Measurements from ENCODE around the gene HOXB3.

HOXB3 gene

DNA sequence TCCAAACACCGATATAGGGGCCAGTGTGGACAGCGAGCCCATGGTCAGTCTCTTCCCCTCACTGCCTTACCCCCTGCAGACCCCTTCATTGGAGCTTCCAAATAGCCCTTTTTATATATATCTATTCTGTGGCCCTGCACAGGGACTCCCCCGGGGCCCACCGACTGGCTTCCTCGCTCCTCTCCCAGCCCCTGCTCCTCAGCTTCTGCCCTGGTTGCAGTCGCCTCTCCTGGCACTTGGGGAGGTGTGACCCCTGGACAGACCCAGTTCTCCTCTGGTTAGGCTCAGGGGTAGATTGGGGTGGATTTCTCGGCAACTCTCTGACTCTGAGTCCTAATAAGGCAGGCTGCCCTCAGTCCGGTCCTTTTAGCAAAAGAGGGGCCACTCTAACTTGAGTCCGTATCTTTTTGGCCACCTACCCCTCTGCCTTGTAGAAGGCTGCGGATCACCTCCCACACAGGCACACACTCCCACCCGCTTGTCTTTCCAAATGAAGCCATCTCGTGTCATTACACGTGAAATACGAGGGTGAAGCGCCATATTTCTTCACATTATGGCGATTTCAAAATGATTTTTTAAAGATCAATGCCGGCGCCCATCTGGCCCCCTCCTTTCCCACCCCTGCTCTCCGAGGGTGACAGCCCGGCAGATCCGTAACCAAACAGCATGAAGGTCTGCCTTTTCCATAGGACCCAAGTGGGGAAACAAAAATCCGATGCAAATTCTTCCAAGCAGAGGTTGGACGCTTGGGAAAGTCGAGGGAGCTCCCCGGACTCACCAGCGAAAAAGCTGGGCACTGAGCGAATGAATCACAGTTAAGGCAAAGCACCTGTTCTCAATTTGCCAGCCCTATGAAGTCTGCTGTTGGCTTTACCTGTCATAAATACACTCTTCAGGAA lies 37.8 kb upstream of the HOXB3 start:
- ATAC-seq (ENCODE audit: low read depth) (no peak), DNase-seq (ENCODE audit: low spot score) (no peak)
- H3K27ac ChIP-seq (ENCODE audit: poor library complexity, severe bottlenecking) = no peak overlapping the region
- H3K27me3 ChIP-seq (ENCODE audit: insufficient read depth, poor library complexity, severe bottlenecking) = peaks cover 54% of the 10 kb centered on the region
- no peak overlapping the region for H3K4me3 ChIP-seq (ENCODE audit: severe bottlenecking)
- TF ChIP-seq, protein P1, sequence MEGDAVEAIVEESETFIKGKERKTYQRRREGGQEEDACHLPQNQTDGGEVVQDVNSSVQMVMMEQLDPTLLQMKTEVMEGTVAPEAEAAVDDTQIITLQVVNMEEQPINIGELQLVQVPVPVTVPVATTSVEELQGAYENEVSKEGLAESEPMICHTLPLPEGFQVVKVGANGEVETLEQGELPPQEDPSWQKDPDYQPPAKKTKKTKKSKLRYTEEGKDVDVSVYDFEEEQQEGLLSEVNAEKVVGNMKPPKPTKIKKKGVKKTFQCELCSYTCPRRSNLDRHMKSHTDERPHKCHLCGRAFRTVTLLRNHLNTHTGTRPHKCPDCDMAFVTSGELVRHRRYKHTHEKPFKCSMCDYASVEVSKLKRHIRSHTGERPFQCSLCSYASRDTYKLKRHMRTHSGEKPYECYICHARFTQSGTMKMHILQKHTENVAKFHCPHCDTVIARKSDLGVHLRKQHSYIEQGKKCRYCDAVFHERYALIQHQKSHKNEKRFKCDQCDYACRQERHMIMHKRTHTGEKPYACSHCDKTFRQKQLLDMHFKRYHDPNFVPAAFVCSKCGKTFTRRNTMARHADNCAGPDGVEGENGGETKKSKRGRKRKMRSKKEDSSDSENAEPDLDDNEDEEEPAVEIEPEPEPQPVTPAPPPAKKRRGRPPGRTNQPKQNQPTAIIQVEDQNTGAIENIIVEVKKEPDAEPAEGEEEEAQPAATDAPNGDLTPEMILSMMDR (IDR thresholded peaks at IDR 0.05; ENCODE audit: poor library complexity, severe bottlenecking) = no peak
- no peaks in the 10 kb centered on the region for H3K9me3 ChIP-seq (ENCODE audit: severe bottlenecking)
- no peaks in the 10 kb centered on the region for H3K4me1 ChIP-seq (ENCODE audit: insufficient read depth, poor library complexity, severe bottlenecking)
- no peaks in the 10 kb centered on the region for H3K36me3 ChIP-seq (ENCODE audit: low read depth)

DNA sequence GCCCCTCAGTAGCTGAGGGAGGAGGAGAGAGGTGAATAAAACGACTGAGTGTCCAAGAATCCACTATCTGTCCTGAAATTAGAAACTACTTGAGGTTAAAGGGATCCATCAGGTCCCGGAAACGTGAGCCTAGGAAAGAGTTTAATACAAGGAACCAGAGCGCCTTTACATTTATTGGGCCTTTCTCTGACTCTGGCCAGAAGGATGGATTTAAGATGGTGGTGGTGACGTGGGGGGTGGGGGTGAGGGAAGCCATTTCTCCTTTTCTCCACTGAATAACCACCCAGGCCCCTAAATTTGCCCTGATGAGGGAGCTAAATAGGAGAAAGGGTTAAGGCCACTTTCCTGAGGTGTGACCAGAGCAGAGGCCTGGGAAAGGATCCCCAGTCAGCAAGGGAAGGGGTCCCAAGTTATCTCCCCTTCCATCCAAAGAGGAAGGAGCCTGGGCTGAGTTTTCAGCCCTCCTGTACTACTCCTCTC lies 37.1 kb upstream of the HOXB3 start:
- DNase-seq (ENCODE audit: low spot score) (no peak), ATAC-seq (ENCODE audit: low read depth) (no peak)
- Histone ChIP-seq H3K9me3 (ENCODE audit: severe bottlenecking) (no peaks in the 10 kb centered on the region), H3K4me1 (ENCODE audit: insufficient read depth, poor library complexity, severe bottlenecking) (no peaks in the 10 kb centered on the region), H3K36me3 (ENCODE audit: low read depth) (no peaks in the 10 kb centered on the region), H3K27me3 (ENCODE audit: insufficient read depth, poor library complexity, severe bottlenecking) (peaks cover 61% of the 10 kb centered on the region), H3K27ac (ENCODE audit: poor library complexity, severe bottlenecking) (no peak overlapping the region), H3K4me3 (ENCODE audit: severe bottlenecking) (no peak overlapping the region)
- TF ChIP-seq, protein P1 (IDR thresholded peaks at IDR 0.05; ENCODE audit: poor library complexity, severe bottlenecking) = no peak

DNA sequence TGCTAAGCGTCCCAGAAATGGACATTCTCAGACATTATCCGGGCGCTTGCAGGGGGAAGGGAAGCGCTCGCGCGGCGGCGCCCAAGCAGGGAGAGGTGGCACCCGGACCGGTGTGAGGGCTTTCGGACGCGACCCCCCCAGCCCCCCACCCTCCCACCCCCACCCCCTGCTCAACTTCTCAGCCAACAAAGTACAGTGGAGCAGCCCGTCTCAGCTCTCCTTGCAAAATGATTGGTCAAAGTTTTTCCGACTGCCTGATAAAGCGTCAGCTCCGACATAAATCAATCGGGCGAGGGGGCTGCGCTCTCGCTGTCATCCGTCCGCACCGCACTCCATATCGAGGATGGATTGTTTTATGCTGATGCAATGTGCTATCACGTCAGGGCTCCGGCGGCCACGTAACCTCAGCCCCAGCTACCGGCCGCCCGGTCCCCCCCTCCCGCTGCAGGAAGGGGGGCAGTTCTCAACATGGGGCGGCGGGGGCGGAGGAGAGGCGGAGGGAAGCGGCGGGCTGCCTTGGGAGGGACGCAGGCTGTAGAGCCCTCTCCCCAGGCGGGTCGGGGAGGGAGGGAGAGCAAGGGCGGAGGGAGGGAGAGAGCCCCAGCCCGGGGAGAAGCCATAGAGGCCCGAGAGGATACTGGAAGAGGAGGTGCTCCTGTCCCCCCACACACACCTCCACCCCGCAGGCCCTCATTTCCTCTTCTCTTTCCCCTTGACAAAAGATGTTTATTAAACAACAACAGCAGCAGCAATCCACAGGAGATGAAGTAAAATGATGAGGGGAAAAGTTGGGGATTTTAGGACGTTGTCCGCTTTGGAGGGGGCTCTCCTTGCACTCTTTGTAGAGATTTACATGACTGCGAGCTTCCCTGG lies 36.4 kb upstream of the HOXB3 start, which contains the start of gene HOXB9:
Gene HOXB9 (minus strand): TSS at position 114 of the 873 bp plus-strand sequence. CDS start 89 bp downstream, at position 25.
- no peaks in the 10 kb centered on the region for H3K36me3 ChIP-seq (ENCODE audit: low read depth)
- peaks cover 62% of the 10 kb centered on the region for H3K27me3 ChIP-seq (ENCODE audit: insufficient read depth, poor library complexity, severe bottlenecking)
- no peaks in the 10 kb centered on the region for H3K9me3 ChIP-seq (ENCODE audit: severe bottlenecking)
- H3K4me1 ChIP-seq (ENCODE audit: insufficient read depth, poor library complexity, severe bottlenecking) = no peaks in the 10 kb centered on the region
- ATAC-seq (ENCODE audit: low read depth) (peak; percentile 51), DNase-seq (ENCODE audit: low spot score) (no peak)
- peak within 1 kb of the TSS; percentile 57 for H3K4me3 ChIP-seq (ENCODE audit: severe bottlenecking)
- H3K27ac ChIP-seq (ENCODE audit: poor library complexity, severe bottlenecking) = peak within 1 kb of the TSS; percentile 33
- TF ChIP-seq, protein P1 (IDR thresholded peaks at IDR 0.05; ENCODE audit: poor library complexity, severe bottlenecking) = no peak

DNA sequence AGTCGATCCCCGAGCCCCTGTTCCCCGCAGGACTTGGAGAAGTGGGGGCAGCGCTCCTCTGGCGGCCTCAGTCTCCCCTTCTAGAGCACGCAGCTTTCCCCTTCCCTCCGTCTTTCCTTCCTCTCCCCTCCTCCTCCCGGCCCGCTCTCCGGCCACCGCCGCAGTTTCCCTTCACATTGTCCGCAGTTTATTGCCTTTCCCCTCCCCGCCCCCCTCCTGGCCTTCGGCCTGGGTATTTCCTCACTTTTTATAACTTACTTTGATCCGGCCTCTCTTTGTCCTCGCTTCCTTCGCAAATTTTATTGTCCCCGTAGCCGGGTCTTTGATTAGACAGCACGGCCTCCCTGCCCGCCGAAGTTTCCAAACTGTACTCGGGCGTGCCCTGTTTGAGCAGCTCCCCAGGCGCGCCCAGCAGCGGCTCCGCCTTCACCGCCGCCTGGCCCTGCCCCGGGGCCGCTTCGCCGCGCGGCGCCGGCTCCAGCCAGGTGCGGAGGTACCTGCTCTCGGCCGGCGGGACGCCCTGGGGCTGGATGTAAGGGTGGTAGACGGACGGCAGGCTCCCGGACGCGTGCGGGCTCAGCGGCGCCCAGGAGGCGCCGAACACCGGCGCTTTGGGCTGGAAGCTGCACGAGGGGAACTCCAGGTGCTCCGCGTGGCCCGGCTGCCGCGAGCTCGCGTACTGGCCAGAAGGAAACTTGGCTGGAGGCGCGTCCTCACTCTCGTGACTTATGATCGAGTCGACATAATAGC lies 35.6 kb upstream of the HOXB3 start:
- peak; percentile 83 for ATAC-seq (ENCODE audit: low read depth)
- H3K4me3 ChIP-seq (ENCODE audit: severe bottlenecking) = peak overlapping the region; percentile 57
- TF ChIP-seq, protein P1 (IDR thresholded peaks at IDR 0.05; ENCODE audit: poor library complexity, severe bottlenecking) = no peak

More for the DNA sequence above, 35.6 kb upstream of the HOXB3 start:
- H3K4me1 ChIP-seq (ENCODE audit: insufficient read depth, poor library complexity, severe bottlenecking) = no peaks in the 10 kb centered on the region
- peaks cover 61% of the 10 kb centered on the region for H3K27me3 ChIP-seq (ENCODE audit: insufficient read depth, poor library complexity, severe bottlenecking)
- H3K9me3 ChIP-seq (ENCODE audit: severe bottlenecking) = no peaks in the 10 kb centered on the region
- peak overlapping the region; percentile 33 for H3K27ac ChIP-seq (ENCODE audit: poor library complexity, severe bottlenecking)
- no peaks in the 10 kb centered on the region for H3K36me3 ChIP-seq (ENCODE audit: low read depth)
- no peak for DNase-seq (ENCODE audit: low spot score)
